Measurements from ENCODE around the gene NPY.

NPY gene

GRCh38 chr7:24316340-24316739 is 32.4 kb downstream of the NPY start:
- no peak for DNase-seq (ENCODE audit: low read depth)

- DNase-seq (ENCODE audit: low read depth) = no peak
Measured at GRCh38 chr7:24318326-24318725, 34.3 kb downstream of the NPY start.

DNA sequence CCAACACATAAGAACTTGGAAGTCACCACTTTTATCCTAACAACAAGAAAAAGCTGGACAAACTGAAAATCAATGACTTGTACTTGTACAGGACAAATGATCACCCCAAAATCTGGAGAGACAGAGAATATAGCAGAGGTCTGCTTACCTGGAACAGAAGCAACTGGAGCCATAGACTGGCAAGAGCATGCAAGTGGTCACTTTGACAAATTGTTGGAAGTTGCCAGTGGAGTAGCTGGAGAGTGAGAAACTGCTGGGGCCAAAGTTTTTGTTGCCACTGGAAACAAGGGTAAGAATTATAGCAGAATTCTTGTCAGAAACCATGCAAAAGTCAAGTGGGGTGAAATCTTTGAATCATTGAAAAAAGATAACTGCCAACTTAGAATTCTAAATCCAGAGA is 35.2 kb downstream of the NPY start:
- DNase-seq (ENCODE audit: low read depth) = no peak

- no peak for DNase-seq (ENCODE audit: low read depth)
Measured at GRCh38 chr7:24323961-24324480, 40.0 kb downstream of the NPY start.

- no peak for DNase-seq (ENCODE audit: low read depth)
Measured at GRCh38 chr7:24325708-24326107, 41.7 kb downstream of the NPY start.

GRCh38 chr7:24328050-24328449 is 44.1 kb downstream of the NPY start:
- DNase-seq (ENCODE audit: low read depth) = no peak

DNA sequence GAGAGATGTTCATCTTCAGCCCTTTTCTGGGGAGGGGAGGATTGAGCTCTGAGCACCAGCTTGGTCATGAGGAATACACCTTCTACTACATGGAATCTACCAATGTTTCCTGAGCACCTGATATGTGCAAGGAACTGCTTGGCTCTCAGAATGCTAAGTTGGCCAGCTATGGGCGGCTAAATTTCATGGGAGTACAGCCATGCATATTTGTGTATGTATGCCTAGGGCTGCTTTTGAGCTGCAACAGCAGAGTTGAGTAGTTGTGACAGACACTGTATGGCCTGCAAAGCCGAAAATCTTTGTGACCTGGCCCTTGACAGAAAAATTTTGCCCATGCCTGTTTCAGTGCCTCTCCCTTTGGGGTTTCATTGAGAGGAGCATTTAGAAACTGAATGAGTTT is 44.9 kb downstream of the NPY start:
- no peak for DNase-seq (ENCODE audit: low read depth)

DNA sequence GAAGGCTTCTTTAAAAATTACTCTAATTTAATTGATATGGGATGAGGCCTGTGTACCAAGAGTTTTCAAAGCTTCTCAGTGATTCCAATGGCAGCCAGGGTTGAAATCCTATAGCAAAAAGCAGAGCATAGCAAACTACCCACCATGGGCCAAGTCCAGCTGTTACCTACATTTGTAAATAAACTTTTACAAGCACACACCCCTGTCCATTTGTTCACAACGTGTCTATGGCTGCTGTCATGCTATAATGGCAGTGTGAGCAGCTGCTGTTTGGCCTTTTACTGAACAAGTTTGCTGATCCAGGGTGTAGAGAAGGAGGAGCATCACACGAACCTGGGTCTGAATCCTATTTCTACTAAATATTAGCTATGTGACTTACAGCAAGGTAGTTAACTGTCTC is 50.0 kb downstream of the NPY start:
- DNase-seq (ENCODE audit: low read depth) = no peak

GRCh38 chr7:24334627-24335026 is 50.6 kb downstream of the NPY start:
- no peak for DNase-seq (ENCODE audit: low read depth)

DNA sequence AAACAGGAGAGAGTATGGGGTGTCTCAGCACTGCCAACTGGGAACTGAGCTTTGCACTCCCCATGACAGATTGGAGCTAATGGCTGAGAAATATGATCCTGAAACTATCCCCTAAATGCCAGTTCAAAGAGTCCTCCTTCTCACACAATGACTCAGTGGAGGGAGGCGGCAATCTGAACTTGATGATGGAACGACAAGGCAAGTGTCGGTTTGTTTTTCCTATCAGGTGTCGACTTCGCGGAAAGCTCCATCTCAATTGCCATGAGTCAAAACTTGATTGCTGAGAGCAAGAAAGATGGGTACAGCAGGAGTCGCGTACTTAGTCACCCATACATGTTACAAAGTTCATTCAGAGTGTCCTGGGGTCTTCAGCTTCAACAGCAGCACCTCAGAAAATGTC is 52.5 kb downstream of the NPY start:
- DNase-seq (ENCODE audit: low read depth) = no peak

DNA sequence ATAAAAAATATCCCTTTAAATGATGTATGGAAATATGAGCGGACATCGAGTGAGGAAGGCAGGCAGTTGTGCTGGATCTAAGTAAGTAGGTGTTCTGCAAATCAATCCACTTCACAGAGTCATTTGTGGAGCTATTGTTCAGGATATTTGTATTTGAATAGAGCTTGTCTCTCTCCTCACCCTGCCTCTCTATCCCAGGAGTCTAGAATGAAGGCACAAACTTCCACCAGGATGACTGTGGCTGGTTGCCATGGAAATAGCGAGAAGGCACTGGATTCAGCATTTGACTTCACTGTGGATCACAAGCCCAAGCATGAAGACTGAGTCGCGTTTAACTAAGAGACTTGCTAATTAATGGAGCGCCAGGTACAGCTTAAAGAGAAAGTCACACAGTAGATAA is 53.2 kb downstream of the NPY start:
- DNase-seq (ENCODE audit: low read depth) = no peak

GRCh38 chr7:24339575-24339974 is 55.6 kb downstream of the NPY start:
- DNase-seq (ENCODE audit: low read depth) = no peak

GRCh38 chr7:24340727-24341126 is 56.7 kb downstream of the NPY start:
- no peak for DNase-seq (ENCODE audit: low read depth)

Data from stromal cell of bone marrow (primary cell).